Astrocyte (in vitro differentiated cells and primary cell): ENCODE data around the gene STK32A. TPM values are rescaled to one million over a fixed set of nuclear protein-coding genes. Genes with fewer than 3 reads are reported as not detected.

Source experiments
- DNase-seq: peaks from one replicate; pipeline ENCODE4 v3.0.0-alpha.2; 2010; ENCODE audit warnings: low read depth
- FAIRE-seq: peaks from 2 replicates; lab custom pipeline; 2011; peaks lifted over from hg19 to GRCh38; lab: Jason Lieb, UNC
- H2AFZ ChIP-seq: 2 replicates; pipeline ENCODE4 v1.6.0; 2012; ENCODE audit warnings: low read depth, low read length, inconsistent platforms
- H3K27ac ChIP-seq: 2 replicates; pipeline ENCODE4 v1.5.1; 2011; ENCODE audit warnings: low read depth, low read length, inconsistent platforms
- H3K27me3 ChIP-seq: 2 replicates; pipeline ENCODE4 v1.6.0; 2011; ENCODE audit warnings: low read length, inconsistent platforms; ENCODE audit not compliant: insufficient read depth
- H3K36me3 ChIP-seq: 2 replicates; pipeline ENCODE4 v1.5.1; 2011; ENCODE audit warnings: low read length, inconsistent platforms; ENCODE audit not compliant: insufficient read depth
- H3K4me1 ChIP-seq: 2 replicates; pipeline ENCODE4 v1.5.1; 2011; ENCODE audit warnings: low read length, inconsistent platforms; ENCODE audit not compliant: insufficient read depth
- H3K4me2 ChIP-seq: 2 replicates; pipeline ENCODE4 v1.6.0; 2012; ENCODE audit warnings: low read length, inconsistent platforms
- H3K4me3 ChIP-seq: 2 replicates; pipeline ENCODE4 v1.5.1; 2011; ENCODE audit warnings: low read depth, mild to moderate bottlenecking, low read length, inconsistent platforms; ENCODE audit not compliant: insufficient read depth
- H3K79me2 ChIP-seq: 2 replicates; pipeline ENCODE4 v1.6.0; 2012; ENCODE audit warnings: mild to moderate bottlenecking, low read length, inconsistent platforms; ENCODE audit not compliant: insufficient read depth
- H3K9ac ChIP-seq: 2 replicates; pipeline ENCODE4 v1.6.0; 2012; ENCODE audit warnings: mild to moderate bottlenecking, low read length, inconsistent platforms
- H3K9me3 ChIP-seq: 2 replicates; pipeline ENCODE4 v1.5.1; 2012; ENCODE audit warnings: low read depth, mild to moderate bottlenecking, low read length, inconsistent platforms; ENCODE audit not compliant: insufficient read depth
- H4K20me1 ChIP-seq: 2 replicates; pipeline ENCODE4 v1.6.0; 2012; ENCODE audit warnings: low read length, inconsistent platforms; ENCODE audit not compliant: insufficient read depth
- H3K27ac Mint-ChIP-seq: one replicate; pipeline ENCODE4 v1.8.0; 2021; ENCODE audit warnings: mild to moderate bottlenecking, mixed read lengths; ENCODE audit not compliant: unreplicated experiment
- H3K27me3 Mint-ChIP-seq: one replicate; pipeline ENCODE4 v1.8.0; 2021; ENCODE audit warnings: low read depth, mixed read lengths; ENCODE audit not compliant: unreplicated experiment
- H3K36me3 Mint-ChIP-seq: one replicate; pipeline ENCODE4 v1.8.0; 2021; ENCODE audit warnings: low read depth, mixed read lengths; ENCODE audit not compliant: unreplicated experiment
- H3K4me1 Mint-ChIP-seq: one replicate; pipeline ENCODE4 v1.8.0; 2021; ENCODE audit warnings: low read depth, mixed read lengths; ENCODE audit not compliant: unreplicated experiment
- H3K4me3 Mint-ChIP-seq: one replicate; pipeline ENCODE4 v1.8.0; 2021; ENCODE audit warnings: mild to moderate bottlenecking, moderate library complexity, mixed read lengths; ENCODE audit not compliant: unreplicated experiment
- H3K9me3 Mint-ChIP-seq: one replicate; pipeline ENCODE4 v1.8.0; 2021; ENCODE audit warnings: mild to moderate bottlenecking, mixed read lengths; ENCODE audit not compliant: unreplicated experiment
- CTCF ChIP-seq: IDR thresholded peaks from 2 replicates; pipeline ENCODE4 v1.5.1; 2011; ENCODE audit warnings: low read depth, mild to moderate bottlenecking, inconsistent platforms, low read length, moderate library complexity; ENCODE audit not compliant: insufficient read depth
- EZH2 ChIP-seq: IDR thresholded peaks from 2 replicates; pipeline ENCODE4 v1.6.1; 2012; ENCODE audit warnings: mild to moderate bottlenecking, low read length, inconsistent platforms; ENCODE audit not compliant: insufficient read depth
- total RNA-seq: library from RNA; stranded (reverse); gene quantifications from 2 replicates; pipeline ENCODE4 v1.2.1, GENCODE V29; 2021

The STK32A gene
- total RNA-seq, 1 donor from 2014 or later: 0.25 TPM

GRCh38 chr5:147259837-147260236 is 25.0 kb downstream of the STK32A start:
- no peak for DNase-seq
- Histone ChIP-seq H3K27me3 (no peaks in the 10 kb centered on the region), H2AFZ (no peak overlapping the region), H3K79me2 (no peaks in the 10 kb centered on the region), H3K4me2 (no peak overlapping the region), H4K20me1 (no peaks in the 10 kb centered on the region), H3K4me1 (no peaks in the 10 kb centered on the region), H3K36me3 (no peaks in the 10 kb centered on the region), H3K9me3 (no peaks in the 10 kb centered on the region), H3K4me3 (no peak overlapping the region), H3K27ac (no peak overlapping the region), H3K9ac (no peak overlapping the region)
- FAIRE-seq: no peak
- H3K36me3 Mint-ChIP-seq: no peaks in the 10 kb centered on the region
- peaks cover 12% of the 10 kb centered on the region for H3K27me3 Mint-ChIP-seq
- no peak overlapping the region for H3K27ac Mint-ChIP-seq
- no peak overlapping the region for H3K4me3 Mint-ChIP-seq
- H3K4me1 Mint-ChIP-seq: no peaks in the 10 kb centered on the region
- peaks cover 2% of the 10 kb centered on the region for H3K9me3 Mint-ChIP-seq
- TF ChIP-seq EZH2: no peak
- no peak for TF ChIP-seq CTCF

- Mint-ChIP-seq H3K4me1 (peaks cover 1% of the 10 kb centered on the region), H3K27ac (no peak overlapping the region), H3K27me3 (no peaks in the 10 kb centered on the region), H3K4me3 (no peak overlapping the region), H3K9me3 (peaks cover 2% of the 10 kb centered on the region), H3K36me3 (no peaks in the 10 kb centered on the region)
- Histone ChIP-seq H3K9me3 (no peaks in the 10 kb centered on the region), H2AFZ (no peak overlapping the region), H3K36me3 (no peaks in the 10 kb centered on the region), H3K4me2 (no peak overlapping the region), H3K4me3 (no peak overlapping the region), H4K20me1 (no peaks in the 10 kb centered on the region), H3K9ac (no peak overlapping the region), H3K27ac (no peak overlapping the region), H3K27me3 (no peaks in the 10 kb centered on the region), H3K79me2 (no peaks in the 10 kb centered on the region), H3K4me1 (no peaks in the 10 kb centered on the region)
- FAIRE-seq (no peak), DNase-seq (no peak)
- no peak for TF ChIP-seq EZH2
- TF ChIP-seq CTCF: no peak
Measured at GRCh38 chr5:147267082-147267832, 32.4 kb downstream of the STK32A start.

- no peak overlapping the region for H3K27ac ChIP-seq
- FAIRE-seq (no peak), DNase-seq (no peak)
- H3K4me1 ChIP-seq: no peaks in the 10 kb centered on the region
- no peaks in the 10 kb centered on the region for H4K20me1 ChIP-seq
- no peak for TF ChIP-seq EZH2
- TF ChIP-seq CTCF: no peak
- no peak overlapping the region for H3K27ac Mint-ChIP-seq
- no peak overlapping the region for H3K4me2 ChIP-seq
- no peaks in the 10 kb centered on the region for H3K9me3 ChIP-seq
- no peaks in the 10 kb centered on the region for H3K4me1 Mint-ChIP-seq
- no peaks in the 10 kb centered on the region for H3K79me2 ChIP-seq
- no peaks in the 10 kb centered on the region for H3K36me3 ChIP-seq
- no peak overlapping the region for H2AFZ ChIP-seq
- no peaks in the 10 kb centered on the region for H3K27me3 ChIP-seq
- no peak overlapping the region for H3K4me3 Mint-ChIP-seq
- H3K27me3 Mint-ChIP-seq: no peaks in the 10 kb centered on the region
- no peaks in the 10 kb centered on the region for H3K36me3 Mint-ChIP-seq
- H3K9me3 Mint-ChIP-seq: peaks cover 9% of the 10 kb centered on the region
- no peak overlapping the region for H3K9ac ChIP-seq
- H3K4me3 ChIP-seq: no peak overlapping the region
Measured at GRCh38 chr5:147276497-147276896, 41.7 kb downstream of the STK32A start.
